Testis (tissue), 2 donors: ENCODE data around the gene IYD.

ENCODE experiments used
- CTCF ChIP-seq, 3 experiments: fragments of 450-650 bp in 2 of 3; fragments of 200-600 bp in 1 of 3; sonication (generic) in 1 of 3; IDR thresholded peaks; one replicate each; pipeline ENCODE4 v1.5.1; 2016 to 2019; ENCODE audit warnings: antibody characterized with exemption in 3 of 3, mild to moderate bottlenecking in 2 of 3, moderate library complexity in 1 of 3
- POLR2A ChIP-seq: fragments of 450-650 bp; IDR thresholded peaks from one replicate; pipeline ENCODE4 v1.6.1; 2017; ENCODE audit warnings: antibody characterized with exemption, mild to moderate bottlenecking, moderate library complexity

- no peak for TF ChIP-seq CTCF (IDR thresholded peaks at IDR 0.05)
- TF ChIP-seq POLR2A, result no peak
Measured at GRCh38 chr6:150453357-150453756, 84.5 kb downstream of the IYD start.
